NCI-H510A (cell line): ENCODE data around the gene MEIS1.
"Not testable (repeated sequence)": the region's sequence is repeated elsewhere in the genome, so short reads cannot be mapped to it uniquely, and the experiment has no call there.

Experiments used
- DNase-seq: peaks from one replicate; lab custom pipeline; 2025; lab: John Stamatoyannopoulos, UW

MEIS1 gene

DNA sequence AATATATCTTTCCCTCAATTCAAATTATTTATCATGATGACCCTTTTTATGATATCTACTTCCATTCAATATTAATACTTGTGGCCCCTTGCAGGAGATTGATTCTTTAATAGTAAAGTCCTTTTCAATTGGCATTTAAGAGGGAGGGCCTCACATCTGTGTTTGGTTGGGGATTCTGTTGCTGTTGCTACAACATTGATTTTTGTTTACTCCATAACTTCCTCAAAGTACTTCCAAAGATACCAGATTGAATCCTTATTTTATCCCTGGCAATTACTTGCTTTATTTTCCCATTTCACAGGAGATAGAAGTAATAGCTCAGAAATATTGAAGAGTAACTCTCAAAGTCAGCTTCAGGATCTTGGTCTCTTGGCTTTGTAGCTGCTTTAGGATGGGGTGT, 32.8 kb downstream of the MEIS1 start:
- DNase-seq, result no peak

DNA sequence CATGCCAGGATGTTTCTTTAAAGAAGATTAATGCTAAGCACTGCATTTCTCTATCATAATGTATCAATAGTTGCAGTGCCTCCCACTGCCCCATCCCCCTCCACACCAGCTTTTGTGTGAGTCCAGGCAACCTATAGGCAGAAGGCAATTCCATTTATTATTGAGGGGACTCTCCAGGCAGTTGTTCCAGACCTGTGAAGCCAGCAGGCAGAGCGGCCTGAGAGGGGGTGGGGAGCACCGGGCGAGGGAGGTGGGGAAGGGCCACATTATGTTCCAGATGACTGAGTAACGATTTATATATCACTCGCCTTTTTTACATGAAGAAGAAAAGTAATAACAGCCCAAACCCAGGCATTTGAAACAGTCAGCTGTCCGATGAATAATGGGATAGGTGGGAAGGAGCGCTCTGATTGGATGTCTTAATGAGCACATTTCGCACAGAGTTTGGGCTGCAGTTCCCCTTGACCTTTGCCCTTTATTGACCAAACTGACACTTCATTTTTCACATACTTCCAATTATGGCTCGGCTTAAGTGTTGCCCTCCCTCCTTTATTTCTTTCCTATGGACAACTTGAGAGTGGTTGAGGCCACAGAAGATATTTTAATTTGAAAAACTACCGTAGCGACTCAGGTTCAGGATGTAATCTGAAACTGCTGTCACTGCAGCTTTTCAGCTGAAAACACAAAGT, 34.4 kb downstream of the MEIS1 start:
- no peak for DNase-seq

DNA sequence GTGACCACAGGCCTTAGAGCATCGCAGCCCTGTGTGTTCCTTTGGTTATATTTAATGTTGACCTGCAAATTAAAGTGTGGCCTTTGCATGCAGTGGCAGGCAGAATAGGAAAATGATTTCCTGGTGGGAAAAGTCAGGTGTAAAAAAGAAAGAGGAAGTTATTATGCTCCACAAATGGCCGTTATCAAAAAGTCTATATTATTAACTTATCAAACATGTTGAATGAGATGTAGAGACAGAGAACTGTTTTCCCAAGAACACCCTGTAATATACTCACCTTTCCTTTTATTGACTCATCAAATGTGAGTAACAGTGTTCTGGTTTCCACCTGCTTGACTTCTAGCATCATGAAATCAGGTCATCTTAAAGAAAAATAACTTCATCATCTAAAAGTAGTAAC, 35.3 kb downstream of the MEIS1 start:
- DNase-seq, result no peak

DNA sequence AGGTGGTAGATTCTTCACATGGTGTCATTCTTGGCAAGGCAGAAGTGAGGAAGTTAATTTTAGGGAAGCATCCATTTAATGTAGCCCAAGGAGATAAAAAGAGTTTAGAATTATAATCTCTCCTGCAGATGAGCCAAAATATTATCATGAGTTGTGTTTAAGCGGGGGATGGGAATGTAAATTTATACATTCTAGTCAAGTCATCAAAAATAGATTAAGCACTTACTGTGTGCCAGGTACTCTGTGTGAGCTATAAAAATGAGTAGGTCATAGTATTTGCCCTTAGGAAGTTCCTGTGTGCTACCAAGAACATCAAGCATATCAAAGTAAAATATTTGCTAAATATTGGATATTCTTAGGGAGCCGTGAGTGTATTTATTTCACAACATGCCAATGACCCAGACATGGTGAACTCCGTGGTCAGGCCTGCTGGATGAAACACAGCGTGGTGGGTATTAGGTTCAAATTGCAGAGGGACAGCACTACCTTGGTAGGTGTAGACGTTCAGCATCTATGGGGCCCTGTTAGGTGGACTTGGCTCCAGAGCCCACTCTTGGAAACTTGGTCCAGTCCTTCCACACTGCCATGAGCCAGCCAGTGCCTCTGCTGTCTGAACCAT, 37.4 kb downstream of the MEIS1 start:
- DNase-seq, result no peak

DNA sequence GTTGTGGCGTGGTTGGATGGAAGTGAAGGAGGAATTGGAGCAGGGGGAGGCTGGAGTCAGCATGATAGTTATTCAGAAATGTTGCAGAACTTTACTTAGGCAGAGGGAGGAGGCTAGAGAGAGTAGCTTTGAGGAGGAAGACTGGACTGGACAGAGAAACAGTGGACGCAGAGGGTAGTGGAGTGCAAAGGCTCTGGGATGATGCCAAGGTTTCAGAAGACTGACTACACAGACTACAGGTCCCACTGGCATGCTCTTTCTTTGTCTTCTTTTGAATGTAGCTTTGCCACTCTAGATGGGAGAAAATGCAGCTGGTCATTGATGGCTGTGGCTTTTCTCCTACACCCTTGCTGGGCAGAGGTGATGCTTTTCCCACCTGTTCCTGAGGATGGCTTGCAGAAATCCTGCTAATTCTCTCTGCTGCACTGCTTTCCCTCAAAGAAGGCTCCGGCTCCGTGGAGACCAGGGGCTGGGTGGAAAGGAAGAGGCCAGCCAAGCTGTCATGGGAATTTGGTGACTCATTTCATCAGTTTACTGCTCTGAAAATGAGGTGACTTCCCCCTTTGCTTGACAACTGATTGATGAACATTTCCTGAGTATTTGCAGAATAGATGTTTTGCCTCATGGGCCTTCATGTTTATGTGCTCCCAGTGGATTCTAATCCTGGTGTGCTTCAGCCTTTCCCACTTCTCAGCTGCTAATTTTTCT, 42.4 kb downstream of the MEIS1 start:
- DNase-seq, result no peak

DNA sequence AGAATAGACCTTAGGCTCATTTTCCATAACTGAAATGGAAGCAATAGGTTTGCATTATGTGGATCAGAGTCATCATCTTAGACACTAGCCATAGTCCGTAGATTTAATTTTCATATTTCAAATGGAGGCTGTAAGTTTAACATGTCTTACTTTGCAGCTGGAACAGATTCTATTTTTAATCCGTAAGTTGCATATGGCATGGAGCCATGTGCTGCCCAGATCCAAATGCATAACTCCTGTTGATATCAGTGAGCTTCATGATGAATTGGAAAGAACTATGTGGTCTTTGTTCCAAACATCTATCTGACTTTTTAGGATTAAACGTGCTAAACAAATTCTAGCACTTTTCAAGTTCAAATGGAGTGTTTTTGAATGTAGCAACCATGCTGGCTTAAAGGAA, 43.4 kb downstream of the MEIS1 start:
- DNase-seq, result no peak

DNA sequence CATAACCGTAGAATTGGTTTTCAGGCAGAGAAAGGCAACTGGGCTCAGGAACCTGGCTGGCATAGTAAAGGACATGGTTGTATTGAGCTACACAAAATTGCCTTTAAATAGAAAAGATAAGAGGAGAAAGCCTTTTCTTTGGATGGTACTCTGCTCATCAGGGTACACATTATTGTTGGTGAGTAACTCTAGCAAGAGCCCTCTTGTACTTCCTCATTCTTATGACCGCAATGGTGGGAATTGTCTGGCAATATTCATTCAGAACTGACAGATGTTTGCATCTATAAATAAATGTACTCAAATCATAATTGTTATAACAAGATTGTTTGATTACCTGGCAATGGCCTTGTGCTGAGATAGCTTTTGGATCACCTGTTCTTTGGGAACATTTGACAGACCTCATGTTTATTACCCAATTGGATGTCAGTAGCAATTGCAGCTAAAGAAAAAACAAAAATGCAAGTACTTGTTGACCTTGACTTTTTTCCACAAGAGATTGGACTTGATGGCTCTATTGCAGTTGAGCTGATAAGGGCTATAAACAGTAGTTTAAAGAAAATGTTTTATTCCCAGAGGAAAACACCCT, 43.9 kb downstream of the MEIS1 start:
- DNase-seq, result no peak

DNA sequence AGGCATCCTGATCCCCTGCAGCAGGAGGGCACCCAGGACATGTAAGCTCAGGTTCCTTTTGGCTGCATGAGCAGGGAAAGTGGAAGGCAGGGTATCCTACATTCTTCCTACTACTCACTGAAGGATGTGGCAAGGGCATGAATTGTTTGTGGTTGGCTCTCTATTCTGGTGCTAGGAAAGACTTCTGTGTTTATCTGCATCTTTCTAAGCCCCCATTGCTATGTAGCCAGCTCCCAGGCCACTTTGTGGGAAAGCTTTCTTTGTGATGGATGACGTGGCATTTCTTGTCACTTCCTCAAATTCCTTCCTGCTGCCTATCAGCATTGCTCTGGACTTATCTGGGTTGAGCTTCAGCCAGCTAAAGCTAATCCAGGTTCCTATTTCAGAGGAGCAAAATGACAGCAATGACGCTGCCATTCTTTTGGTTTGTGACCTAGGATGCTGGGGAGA, 46.2 kb downstream of the MEIS1 start:
- no peak for DNase-seq

DNA sequence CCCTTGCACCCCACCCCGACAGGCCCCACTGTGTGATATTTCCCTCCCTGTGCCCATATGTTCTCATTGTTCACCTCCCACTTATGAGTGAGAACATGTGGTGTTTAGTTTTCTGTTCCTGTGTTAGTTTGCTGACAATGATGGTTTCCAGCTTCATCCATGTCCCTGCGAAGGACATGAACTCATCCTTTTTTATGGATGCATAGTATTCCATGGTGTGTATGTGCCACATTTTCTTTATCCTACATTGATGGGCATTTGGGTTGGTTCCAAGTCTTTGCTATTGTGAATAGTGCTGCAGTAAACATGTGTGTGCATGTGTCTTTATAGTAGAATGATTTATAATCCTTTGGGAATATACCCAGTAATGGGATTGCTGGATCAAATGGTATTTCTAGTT, 50.3 kb downstream of the MEIS1 start:
- DNase-seq, result not testable (repeated sequence)

DNA sequence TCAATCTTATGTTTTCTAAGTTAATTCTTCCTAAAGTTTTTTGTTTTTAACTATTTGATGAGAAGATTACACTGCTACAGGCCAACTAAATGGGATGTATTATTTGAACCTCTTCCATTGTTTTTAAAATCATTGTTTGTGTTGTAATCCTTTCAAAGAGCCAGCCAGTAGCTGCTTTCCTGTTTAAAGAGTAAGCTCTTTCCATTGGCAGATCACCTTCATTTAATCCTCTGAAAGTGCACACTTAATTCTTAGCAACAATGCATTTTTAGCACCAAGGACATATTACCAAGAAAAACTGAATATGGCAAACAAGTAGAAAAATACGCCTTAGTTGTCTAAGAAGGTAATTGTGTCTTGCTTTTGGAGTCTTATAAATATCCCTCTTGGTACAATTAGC, 54.0 kb downstream of the MEIS1 start:
- no peak for DNase-seq

DNA sequence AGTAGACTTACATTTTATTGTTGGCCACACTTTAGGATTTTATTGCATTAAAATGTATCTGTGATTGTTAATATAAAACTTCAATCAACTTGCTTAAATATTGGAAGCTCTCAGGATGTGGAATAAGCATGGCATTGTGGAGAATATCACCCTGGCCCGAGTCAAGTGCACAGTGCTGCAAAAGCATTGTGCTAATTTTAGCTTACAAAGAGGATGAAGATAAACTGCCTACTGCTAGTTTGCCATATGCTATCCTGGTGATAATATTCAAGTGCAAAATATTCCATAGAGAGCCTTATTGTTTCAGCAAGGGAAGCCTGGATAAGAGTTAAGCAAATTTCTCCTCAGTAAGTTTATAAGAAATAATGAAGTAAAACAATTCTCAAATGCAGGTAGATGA, 54.5 kb downstream of the MEIS1 start:
- DNase-seq, result no peak

DNA sequence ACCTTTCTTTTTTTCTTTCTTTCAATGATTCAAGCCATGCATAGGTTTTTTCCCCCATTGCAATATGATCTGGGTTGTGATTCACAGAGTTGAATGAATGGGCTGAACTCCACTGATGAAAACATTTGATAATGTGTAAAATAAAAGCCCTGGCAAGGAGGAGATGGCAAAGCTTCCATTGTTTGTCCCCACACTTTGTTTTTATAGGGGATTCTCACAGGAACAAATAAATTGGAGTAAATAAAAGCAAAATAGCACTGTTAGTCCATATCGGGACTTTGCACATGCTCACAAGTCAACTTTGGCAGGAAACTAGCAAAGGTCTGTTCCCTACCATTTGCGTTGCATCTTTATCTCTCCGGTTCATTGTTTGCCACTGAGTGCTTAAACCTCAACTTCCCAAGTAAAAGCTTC, 55.7 kb downstream of the MEIS1 start:
- DNase-seq, result no peak

DNA sequence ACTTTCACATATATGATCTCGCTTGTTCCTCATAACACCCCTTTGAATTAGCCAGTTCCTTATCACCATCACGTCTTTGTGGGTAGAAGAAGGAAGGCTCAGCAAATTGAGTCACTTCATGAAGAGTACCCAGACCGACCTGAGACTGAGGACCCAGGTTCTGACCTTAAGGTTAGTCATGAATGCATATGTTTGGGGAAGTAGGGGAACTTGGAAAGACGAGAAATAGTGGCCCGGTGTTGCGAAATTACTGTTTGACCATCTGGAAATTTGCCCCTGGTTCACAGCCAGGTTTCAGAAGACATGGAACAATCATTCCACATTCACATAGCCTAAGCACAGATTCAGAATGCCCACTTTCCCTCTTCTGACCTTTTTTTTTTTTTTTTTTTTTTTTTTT, 59.8 kb downstream of the MEIS1 start:
- DNase-seq, result no peak

DNA sequence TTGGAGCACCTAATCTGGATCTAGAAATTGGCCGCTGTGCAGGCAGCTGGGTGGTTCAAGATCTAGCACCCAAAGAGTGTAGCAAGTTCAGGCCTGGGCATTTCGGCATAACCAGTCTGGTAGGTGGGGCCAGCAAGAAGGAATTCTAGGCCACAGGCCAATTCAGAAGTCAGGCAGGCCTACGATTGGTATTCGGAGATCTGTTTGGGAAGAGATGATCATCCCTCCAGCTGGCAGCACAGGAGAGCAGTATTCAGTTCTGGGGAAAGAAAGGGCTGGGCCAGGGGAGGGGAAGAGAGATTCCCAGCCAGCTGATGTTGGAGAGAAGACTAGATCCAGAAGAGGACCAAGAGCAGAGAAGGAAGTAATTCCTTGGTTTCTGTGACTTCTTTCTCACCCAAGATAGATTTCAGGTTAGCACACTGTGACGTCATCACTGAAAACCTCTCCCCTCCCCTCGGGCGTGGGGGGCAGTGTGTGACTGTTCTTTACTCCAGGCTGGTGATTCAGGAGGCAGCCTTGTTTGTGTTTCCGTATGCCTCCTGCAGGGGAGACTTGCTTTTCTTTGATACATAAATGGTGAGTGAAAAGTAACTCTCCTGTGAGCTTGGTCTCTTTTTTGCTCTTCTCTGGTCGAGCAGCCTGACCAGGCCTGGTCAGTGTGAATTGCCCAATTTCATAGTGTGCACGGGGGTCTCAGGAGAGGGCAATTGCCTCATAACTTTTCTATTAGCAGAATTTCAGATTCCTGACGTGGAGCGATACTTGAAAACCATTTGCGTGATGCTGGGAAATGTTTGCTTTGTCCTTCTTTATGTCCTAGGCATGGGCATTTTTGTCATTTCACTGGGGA, 61.1 kb downstream of the MEIS1 start:
- no peak for DNase-seq

DNA sequence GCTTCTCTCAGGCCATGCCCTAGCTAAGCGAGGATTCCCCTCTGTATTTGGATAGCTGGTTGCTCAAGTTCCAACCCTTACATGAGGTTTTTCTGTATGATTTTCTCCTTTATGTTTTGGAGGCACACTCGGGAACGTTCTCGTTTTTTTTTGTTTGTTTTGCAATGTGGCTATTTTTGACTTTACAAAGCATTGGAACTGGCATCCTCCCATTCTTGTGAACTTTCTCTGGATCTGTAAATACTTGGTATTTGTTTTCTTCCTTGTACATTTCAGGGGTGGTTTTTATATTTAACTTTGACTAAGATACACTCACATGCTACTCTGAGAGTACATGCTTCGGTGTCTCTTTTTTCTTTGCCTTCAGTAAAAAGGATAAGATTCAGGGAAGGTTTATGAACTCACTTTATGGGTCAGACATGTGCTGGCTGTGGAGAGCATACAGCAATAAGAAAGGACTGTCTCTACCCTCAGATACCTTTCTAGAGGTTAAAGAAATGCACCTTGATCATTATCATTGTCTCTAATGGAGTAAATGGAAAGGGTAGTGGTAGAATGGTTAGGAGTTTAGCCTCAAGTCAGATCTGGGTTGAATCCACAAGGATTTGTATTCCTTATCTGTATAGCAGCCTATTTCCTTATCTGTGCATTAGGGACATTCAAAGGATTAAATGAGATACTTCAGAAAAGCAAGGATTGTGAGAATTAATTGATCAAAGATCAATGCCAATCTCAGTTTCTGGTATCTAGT, 61.9 kb downstream of the MEIS1 start:
- no peak for DNase-seq

DNA sequence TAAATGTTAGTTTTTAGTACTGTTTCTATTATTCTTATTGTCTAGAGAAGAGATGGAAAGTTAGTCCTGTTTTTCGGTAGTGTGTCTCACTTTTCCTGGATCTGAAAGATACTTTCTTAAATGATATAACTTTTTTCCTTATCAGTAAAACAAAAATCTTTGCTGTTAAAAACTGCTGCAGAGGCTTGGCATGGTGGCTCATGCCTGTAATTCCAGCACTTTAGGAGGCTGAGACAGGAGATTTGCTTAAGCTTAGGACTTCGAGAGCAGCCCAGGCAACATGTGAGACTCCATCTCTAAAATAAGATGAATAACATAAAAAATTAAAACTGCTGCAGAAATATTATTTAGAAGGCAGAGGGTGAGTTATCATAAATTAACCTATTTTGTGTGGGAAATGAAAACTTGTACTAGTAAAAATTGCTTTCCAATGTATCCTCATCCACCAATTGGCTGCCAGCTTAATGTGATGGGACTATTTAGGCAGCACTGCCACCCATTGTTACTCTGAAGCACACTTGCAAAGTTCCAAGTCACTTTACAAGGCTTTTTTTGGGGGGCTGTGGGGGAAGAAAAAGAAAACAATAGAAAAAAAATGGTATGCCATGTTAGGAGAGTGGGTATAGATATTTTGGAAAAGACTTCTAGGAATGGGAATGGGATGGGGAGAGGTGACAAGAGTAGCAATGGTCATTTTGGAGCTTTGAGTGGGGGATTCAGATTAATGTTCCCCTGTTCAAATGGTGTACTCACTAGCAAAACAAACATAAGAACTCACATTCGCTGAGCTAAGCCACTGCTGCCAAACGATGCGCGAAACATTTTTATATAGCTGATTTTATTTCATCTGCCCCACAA, 62.7 kb downstream of the MEIS1 start:
- DNase-seq, result no peak

DNA sequence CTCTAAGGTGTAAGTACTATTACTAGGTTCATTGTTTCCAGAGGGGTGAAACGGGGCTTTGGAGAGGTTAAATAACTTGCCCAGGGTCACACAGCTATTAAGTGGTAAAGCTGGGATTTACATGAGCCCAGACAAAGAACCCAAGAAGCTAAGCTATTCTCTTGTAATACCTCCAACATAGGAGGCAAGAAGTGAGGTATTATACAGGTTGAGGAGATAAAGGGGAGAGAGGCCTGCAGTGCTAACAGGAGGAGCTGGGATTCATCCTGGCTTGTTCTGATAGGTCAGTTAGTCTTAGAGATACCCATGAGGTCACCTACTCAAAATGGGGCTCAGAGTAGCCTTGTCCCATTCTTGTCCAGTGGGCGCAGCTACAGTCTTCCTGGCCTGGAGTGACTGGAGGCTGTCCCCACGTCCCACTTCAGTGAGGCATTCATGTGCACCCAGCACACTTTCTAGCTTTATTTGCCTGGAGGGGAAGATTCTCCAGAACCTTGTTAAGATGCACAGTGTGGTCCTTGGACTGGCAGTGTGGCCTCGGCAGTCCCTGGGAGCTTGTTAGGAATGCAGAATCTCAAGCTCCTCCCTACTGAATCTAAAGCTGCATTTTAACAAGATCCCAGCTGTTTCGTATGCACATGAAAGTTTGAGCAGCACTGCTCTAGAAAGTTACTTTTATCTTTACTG, 63.5 kb downstream of the MEIS1 start:
- DNase-seq, result no peak

DNA sequence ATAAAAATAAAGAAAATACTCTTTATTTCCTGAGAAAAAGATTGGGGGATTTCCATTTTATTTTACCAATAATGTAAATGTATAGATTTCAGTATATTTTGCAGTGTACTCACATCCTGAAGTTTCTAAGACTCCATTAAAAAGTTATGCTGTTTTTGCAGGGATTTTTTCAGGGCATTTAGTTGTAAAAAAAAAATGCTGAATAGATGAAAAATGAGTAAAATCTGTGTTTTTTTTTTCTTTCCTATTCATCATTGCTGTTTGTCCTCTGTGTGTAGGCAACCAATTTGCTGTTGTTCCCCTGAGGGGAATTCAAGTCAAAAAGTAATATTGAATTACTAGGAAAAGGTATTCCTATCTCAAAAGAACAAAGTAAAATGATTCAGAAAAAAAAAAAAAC, 66.3 kb downstream of the MEIS1 start:
- DNase-seq, result no peak

DNA sequence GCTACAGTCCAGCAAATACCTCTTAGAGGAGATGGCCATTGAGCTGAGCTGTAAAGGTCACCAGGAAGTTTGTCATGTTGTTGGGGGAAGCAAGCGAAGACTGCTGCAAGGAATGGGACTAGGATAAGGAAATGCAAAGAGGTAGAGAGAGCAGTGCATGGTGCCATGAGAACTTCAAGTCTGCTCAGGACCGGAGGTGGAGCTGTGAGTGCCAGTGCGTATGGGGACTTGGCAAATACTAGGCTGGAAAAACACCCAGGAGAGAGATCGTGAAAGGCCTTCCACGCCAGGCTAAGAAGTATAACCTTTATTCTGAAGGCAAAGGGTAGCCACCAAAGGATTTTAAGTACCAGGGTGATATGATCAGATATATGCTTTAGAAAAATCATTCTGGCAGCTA, 71.3 kb downstream of the MEIS1 start:
- no peak for DNase-seq

DNA sequence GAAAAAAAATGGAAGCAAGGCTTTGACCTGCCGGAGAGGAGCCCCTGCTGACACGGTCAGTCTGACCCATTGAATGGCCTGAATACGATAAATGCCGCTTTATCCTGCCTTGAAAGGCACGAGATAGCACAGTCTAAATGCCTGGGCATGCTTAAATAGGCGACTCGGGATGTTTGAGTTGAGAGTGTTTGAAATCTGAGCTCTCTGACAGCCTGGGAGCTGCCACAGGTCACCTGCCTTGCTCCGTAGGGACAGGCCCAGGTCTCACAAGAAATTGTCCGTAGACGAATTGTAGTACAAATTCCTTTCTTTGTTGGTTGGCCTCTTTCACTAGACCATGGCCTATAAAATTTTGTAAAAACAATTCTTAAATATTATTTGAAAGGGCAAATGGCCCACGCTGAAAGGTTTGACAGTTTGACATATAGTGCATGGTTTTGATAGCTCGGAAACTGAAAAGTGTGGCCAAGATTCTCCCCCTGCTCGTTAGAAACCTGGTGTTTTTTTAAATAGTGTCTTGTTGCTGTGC, 72.8 kb downstream of the MEIS1 start:
- DNase-seq, result no peak
